ENCODE data around the gene ENDOU. TPM values are rescaled to one million over a fixed set of nuclear protein-coding genes. Genes with fewer than 3 reads are reported as not detected.

The ENDOU gene
- total RNA-seq, 2 experiments from 2014 or later, result not detected

DNA sequence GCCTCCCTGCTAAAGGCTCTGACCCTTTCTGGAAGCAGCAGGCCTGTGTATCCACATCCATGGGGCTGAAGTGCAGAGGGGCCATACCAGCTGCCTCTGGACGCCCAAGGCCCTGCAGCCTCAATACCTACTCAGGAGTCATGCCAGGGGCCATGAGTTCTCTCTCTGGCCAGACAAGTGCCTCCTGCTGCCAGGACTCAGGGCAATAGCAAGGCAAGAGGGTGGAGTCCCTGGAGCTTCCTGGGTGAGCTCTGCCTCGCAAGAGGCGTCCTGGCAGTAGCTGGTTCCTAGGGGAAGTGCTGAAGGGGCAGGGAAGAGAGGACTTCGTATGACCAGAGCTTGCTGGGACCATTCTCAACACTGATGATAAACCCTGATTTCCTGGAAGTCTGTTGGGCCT is 10.9 kb upstream of the ENDOU start:
- H3K4me1 Mint-ChIP-seq, result peaks cover 2% of the 10 kb centered on the region
- CTCF ChIA-PET, result interaction anchor here (1.0 to 3.2 kb wide), 4 partner anchors 8 to 102 kb away, joined by 3 to 15 read pairs (median 6); no protein-coding TSS in a partner anchor
- no peak overlapping the region for H3K27ac Mint-ChIP-seq
- H3K36me3 Mint-ChIP-seq, result no peaks in the 10 kb centered on the region
- H3K27me3 Mint-ChIP-seq, result no peaks in the 10 kb centered on the region
- no peaks in the 10 kb centered on the region for H3K9me3 Mint-ChIP-seq (ENCODE audit: low read depth)
- ATAC-seq (no peak), DNase-seq (no peak)
- no peak overlapping the region for H3K4me3 Mint-ChIP-seq

DNA sequence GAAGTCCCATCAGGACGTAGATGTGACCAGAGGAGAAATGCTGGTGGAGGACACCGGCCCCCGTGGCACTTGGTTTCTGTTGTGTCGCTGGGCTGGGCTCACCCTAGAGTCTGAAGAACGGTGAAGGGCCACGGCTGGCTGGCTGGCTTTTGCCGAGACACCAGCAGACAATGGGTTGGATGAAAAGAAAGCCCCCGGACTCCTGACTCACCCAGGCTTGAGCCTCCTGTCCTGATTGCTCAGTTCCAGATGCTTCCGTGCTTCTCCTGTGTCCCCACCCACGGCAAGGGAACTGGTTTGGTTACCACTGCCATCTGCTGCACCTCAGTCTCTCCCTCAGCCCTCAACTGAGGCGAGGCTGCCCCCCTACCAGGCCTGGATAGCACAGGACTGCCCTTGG is 10.4 kb upstream of the ENDOU start:
- H3K9me3 Mint-ChIP-seq (ENCODE audit: low read depth), result no peaks in the 10 kb centered on the region
- no peaks in the 10 kb centered on the region for H3K4me1 Mint-ChIP-seq
- no peak overlapping the region for H3K27ac Mint-ChIP-seq
- no peak for ATAC-seq
- no peaks in the 10 kb centered on the region for H3K27me3 Mint-ChIP-seq
- no peaks in the 10 kb centered on the region for H3K36me3 Mint-ChIP-seq
- CTCF ChIA-PET, result interaction anchor here (1.0 to 3.2 kb wide), 5 partner anchors 9 to 103 kb away, joined by 3 to 15 read pairs (median 5); no protein-coding TSS in a partner anchor
- DNase-seq, result no peak
- no peak overlapping the region for H3K4me3 Mint-ChIP-seq

DNA sequence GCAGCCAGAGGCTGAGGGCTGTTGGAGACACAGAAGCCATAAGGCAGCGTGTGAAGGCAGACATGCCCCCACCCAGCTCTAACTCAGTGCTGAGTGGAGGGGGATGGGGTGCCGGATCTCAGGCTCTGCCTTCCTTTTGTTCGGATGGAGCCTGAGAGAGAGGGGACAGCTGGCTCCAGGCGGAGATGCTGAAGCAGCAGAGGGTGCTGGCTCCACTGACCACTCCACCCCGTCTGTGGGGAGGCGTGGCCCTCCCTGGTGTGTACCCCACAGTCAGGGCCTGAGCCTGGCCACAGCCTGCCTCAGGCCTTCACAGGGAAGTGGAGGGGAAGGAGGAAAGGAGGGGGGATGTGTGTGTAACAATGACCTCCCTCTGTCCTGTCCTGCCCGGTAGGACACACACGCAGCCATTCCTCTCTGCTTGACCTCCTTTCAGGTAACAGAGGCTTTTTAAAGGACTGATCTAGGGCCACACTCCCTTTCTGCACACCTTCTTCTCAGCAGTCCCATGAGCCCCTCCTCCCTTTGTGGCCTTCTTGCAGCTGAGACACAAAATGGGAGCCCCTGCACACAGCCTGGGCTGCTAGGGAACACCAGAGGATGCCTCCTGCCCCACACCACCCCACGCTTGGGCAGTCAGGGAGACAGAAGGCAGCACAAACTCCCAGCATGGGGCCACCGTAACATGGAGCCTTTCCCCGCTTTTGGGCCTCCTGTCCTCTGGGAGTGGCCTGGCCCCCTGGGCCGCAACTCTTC is 9.6 kb upstream of the ENDOU start:
- DNase-seq, result no peak
- Mint-ChIP-seq H3K27ac (no peak overlapping the region), H3K36me3 (no peaks in the 10 kb centered on the region), H3K4me3 (no peak overlapping the region), H3K4me1 (no peaks in the 10 kb centered on the region), H3K9me3 (ENCODE audit: low read depth) (no peaks in the 10 kb centered on the region), H3K27me3 (no peaks in the 10 kb centered on the region)
- CTCF ChIA-PET, result interaction anchor here (1.0 to 5.9 kb wide), 4 partner anchors 9 to 33 kb away, joined by 3 to 39 read pairs (median 10); no protein-coding TSS in a partner anchor
- ATAC-seq, result no peak

DNA sequence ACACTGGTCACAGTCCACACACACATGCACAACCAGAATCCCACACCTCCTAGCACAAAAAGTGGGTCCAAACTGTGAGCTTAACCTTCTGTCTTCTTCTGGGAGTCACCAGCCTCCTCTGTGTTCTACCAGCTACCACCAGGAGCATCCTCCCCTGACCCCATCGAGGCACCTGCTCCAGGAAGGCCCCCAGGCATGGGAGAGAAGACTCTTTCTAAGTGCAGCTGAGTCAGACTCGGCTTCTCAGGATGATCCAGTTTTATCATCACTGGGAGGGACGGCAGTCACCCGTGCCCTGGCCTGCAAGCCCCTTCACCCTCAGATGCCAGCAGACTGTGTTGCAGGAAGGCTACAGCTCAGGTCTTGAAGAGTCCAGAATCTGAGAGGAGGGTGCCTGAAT is 7.9 kb upstream of the ENDOU start:
- Mint-ChIP-seq H3K9me3 (ENCODE audit: low read depth) (no peaks in the 10 kb centered on the region), H3K36me3 (no peaks in the 10 kb centered on the region), H3K4me1 (no peaks in the 10 kb centered on the region), H3K27me3 (no peaks in the 10 kb centered on the region), H3K27ac (no peak overlapping the region), H3K4me3 (no peak overlapping the region)
- ATAC-seq (no peak), DNase-seq (no peak)
- CTCF ChIA-PET, result interaction anchor here (0.7 to 22.1 kb wide), 8 partner anchors 9 to 230 kb away, joined by 3 to 341 read pairs (median 5); partner anchors contain the start of gene TMEM106C

DNA sequence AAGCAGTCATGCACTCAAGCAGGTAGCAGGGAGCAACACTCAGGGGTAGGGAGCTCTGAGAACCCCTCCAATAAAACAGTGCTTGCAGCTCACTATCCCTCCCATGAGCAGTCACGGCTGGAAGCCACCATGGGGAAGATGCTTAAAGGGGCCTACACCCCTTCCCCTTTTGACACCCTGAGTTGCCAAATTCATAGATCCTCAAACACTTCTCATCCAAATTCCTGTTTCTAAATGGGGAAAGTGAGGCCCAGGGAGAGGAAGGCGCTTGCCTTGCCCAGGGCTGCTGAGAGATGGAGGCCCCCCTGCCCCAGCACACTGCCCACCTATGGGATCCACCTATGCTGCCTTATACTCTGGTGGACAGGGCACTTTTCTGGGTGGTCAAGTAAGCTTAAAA is 7.2 kb upstream of the ENDOU start:
- H3K4me1 Mint-ChIP-seq, result no peaks in the 10 kb centered on the region
- DNase-seq, result no peak
- no peak overlapping the region for H3K4me3 Mint-ChIP-seq
- no peak overlapping the region for H3K27ac Mint-ChIP-seq
- H3K36me3 Mint-ChIP-seq, result no peaks in the 10 kb centered on the region
- no peaks in the 10 kb centered on the region for H3K9me3 Mint-ChIP-seq (ENCODE audit: low read depth)
- CTCF ChIA-PET, result interaction anchor here (0.7 to 22.1 kb wide), 9 partner anchors 10 to 230 kb away, joined by 3 to 341 read pairs (median 4); partner anchors contain the start of gene TMEM106C
- ATAC-seq, result no peak
- H3K27me3 Mint-ChIP-seq, result no peaks in the 10 kb centered on the region

DNA sequence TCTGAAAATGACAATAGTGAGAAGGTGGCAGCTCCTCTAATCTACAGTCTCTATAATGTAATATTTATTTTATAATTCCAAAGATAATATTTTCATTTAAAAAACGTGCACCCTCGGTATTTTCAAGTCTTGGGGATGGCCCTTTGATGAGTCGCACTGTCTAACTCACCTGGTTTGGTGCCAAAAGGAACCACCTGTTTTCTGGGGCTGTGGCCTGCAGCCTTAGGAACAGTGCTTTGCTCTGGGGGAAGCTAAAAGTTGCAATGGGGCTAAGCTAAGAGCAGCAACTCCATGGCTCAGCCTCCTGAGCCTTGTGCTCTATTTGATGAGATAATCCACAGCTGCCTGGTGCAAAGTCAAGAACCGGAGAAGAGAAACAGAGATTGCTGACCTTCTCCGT is 6.4 kb upstream of the ENDOU start:
- DNase-seq, result no peak
- no peaks in the 10 kb centered on the region for H3K36me3 Mint-ChIP-seq
- H3K9me3 Mint-ChIP-seq (ENCODE audit: low read depth), result no peaks in the 10 kb centered on the region
- CTCF ChIA-PET, result interaction anchor here (0.9 to 22.1 kb wide), 5 partner anchors 10 to 231 kb away, joined by 3 to 341 read pairs (median 4); partner anchors contain the start of gene TMEM106C
- no peak overlapping the region for H3K27ac Mint-ChIP-seq
- ATAC-seq, result no peak
- no peak overlapping the region for H3K4me3 Mint-ChIP-seq
- no peaks in the 10 kb centered on the region for H3K4me1 Mint-ChIP-seq
- no peaks in the 10 kb centered on the region for H3K27me3 Mint-ChIP-seq

DNA sequence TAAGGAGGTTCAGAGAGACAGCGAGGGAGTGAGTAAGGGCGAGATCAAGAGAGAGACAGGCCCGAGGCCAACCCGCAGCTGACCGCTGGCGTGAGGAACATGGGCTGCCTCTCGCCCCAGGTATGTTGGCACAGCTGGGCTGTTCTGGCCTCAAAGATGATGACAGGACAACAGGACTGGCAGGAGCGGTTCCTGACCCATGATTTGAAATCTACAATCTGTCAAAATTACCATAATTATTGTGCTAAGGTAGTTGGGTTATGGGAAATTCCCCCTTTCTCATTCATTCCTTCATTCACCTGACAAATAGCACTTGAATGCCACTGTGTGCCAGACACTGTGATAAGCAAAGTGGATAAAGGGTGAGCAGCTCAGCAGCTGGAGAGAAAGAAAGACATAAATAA is 5.1 kb upstream of the ENDOU start:
- Mint-ChIP-seq H3K4me3 (no peak overlapping the region), H3K36me3 (no peaks in the 10 kb centered on the region), H3K9me3 (ENCODE audit: low read depth) (no peaks in the 10 kb centered on the region), H3K27ac (no peak overlapping the region), H3K27me3 (no peaks in the 10 kb centered on the region), H3K4me1 (peaks cover 2% of the 10 kb centered on the region)
- DNase-seq (no peak), ATAC-seq (no peak)
- CTCF ChIA-PET, result interaction anchor here (1.6 to 22.1 kb wide), 3 partner anchors 12 to 108 kb away, joined by 5 to 341 read pairs (median 39); no protein-coding TSS in a partner anchor

DNA sequence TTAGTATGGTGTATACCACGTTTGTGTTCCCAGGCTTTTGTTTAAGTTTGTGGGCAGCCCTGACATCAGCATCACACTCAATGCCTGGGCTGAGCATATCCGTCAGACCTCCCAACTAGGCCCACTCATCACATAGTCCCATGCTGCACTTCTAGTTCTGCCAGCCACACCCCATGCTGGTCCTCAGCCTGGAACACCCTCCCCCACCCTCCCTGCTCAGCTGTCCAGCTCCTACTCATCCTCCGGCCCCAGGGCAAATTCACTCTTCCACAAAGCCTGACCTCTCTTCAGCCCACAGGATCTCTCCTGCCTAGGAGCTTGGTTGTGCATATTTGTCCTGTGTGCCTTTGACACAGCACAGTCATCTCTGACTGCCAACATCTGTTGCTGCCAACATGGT is 3.9 kb upstream of the ENDOU start:
- no peak overlapping the region for H3K27ac Mint-ChIP-seq
- no peaks in the 10 kb centered on the region for H3K27me3 Mint-ChIP-seq
- no peak overlapping the region for H3K4me3 Mint-ChIP-seq
- H3K36me3 Mint-ChIP-seq, result no peaks in the 10 kb centered on the region
- DNase-seq (no peak), ATAC-seq (no peak)
- H3K9me3 Mint-ChIP-seq (ENCODE audit: low read depth), result no peaks in the 10 kb centered on the region
- peaks cover 2% of the 10 kb centered on the region for H3K4me1 Mint-ChIP-seq
- CTCF ChIA-PET, result interaction anchor here (0.7 to 22.1 kb wide), 3 partner anchors 13 to 29 kb away, joined by 3 to 341 read pairs (median 39); no protein-coding TSS in a partner anchor

DNA sequence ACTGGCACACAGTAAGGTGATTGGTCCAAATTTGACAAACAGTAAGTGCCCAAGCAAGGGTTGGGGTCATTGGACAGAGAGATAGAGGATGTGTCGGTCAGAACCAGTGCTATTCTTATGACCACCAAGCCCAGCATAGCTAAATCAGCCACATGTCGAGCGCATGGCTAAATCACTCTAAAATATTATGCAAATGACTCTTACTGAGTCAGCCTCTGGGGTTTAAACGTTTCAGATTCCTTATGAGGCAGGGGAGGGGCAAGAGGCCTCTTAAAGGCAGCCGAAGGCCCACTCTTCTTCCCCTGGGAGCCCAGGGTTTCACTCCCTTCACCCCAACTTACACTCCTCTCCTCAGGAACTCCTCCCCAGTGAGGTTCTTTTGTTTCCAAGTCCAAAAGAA is 603 bp upstream of the ENDOU start:
- DNase-seq (no peak), ATAC-seq (no peak)
- Mint-ChIP-seq H3K27me3 (no peaks in the 10 kb centered on the region), H3K27ac (no peak overlapping the region), H3K9me3 (ENCODE audit: low read depth) (no peaks in the 10 kb centered on the region), H3K4me3 (no peak overlapping the region), H3K36me3 (peaks cover 13% of the 10 kb centered on the region), H3K4me1 (peaks cover 34% of the 10 kb centered on the region)
- CTCF ChIA-PET, result interaction anchor here (1.0 to 24.5 kb wide), 5 partner anchors 9 to 112 kb away, joined by 3 to 443 read pairs (median 16); partner anchors contain the start of gene SLC48A1

DNA sequence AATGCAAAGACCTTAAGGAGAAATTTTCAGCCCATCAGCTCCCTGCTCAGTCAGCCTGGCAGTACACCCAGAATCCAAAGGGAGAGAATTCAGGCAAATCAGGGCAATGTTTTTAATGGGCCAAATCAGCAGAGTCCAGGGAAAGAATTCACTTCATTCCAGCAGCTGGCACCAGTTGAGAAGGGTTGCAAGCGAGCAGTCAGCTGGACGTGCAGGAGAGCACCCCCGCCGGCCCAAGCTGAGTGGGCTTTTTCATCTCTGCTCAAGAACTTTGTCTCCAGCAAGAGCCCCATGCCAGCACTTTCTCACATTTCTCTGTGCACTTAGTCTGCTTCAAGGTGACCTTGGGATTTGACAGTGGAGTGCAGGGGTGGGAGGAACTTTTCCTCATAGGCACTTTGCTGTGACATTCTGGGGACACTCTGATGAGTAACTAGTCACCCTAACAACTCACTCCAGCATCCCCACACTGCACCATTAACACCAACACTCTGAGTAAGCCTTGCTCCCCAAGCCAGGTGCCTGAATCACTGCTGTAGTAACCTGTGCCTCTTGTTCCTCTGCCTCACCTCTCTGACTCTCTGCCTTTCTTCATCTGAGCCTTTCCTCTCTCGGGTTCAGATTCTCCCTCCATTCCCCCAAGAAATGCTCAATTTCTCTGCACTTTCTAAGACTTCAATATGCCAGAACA is 2.2 kb downstream of the ENDOU start:
- Mint-ChIP-seq H3K4me3 (no peak overlapping the region), H3K4me1 (peaks cover 47% of the 10 kb centered on the region), H3K9me3 (ENCODE audit: low read depth) (no peaks in the 10 kb centered on the region), H3K36me3 (peaks cover 17% of the 10 kb centered on the region), H3K27ac (peak overlapping the region; percentile 95), H3K27me3 (no peaks in the 10 kb centered on the region)
- no peak for DNase-seq
- no peak for ATAC-seq
- CTCF ChIA-PET, result interaction anchor here (1.0 to 24.5 kb wide), 6 partner anchors 8 to 115 kb away, joined by 4 to 443 read pairs (median 15); partner anchors contain the start of gene SLC48A1

DNA sequence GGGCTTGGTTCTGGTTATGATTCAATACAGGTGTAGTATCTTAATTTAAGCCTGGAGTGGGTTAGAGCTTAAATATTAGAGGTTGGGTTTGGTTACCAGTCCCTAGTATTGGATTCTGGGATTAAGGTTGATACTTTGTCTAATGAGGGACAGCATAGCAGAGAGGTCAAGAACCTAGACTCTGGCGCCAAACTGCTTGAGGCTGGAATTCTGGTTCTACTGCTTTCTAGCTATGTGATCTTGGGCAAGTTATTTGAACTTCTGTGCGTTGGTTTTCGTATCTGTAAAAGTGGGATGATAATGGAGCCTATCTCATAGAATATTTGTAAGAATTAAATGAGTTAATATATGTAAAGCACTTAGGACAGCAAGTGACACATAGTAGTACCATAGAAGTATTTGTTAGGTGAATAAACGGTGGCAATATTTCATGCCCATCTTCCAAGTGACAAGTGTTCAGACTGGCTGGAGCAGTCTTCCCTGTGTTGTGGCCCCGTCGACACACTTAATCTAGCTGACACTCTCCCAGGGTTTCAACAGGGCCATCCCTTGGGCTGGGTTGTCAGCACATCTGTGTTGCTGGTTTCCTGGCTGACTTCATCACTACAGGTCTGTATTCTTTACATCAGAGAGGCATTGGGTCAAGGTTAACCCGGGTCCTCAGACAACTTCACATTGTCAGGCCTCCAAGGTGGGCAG is 3.0 kb downstream of the ENDOU start:
- peaks cover 17% of the 10 kb centered on the region for H3K36me3 Mint-ChIP-seq
- ATAC-seq (no peak), DNase-seq (no peak)
- CTCF ChIA-PET, result interaction anchor here (0.6 to 24.5 kb wide), 9 partner anchors 11 to 116 kb away, joined by 4 to 443 read pairs (median 5); partner anchors contain the start of genes RAPGEF3 and SLC48A1
- H3K27me3 Mint-ChIP-seq, result no peaks in the 10 kb centered on the region
- peak overlapping the region; percentile 26 for H3K4me3 Mint-ChIP-seq
- peaks cover 55% of the 10 kb centered on the region for H3K4me1 Mint-ChIP-seq
- H3K9me3 Mint-ChIP-seq (ENCODE audit: low read depth), result no peaks in the 10 kb centered on the region
- peak overlapping the region; percentile 95 for H3K27ac Mint-ChIP-seq

DNA sequence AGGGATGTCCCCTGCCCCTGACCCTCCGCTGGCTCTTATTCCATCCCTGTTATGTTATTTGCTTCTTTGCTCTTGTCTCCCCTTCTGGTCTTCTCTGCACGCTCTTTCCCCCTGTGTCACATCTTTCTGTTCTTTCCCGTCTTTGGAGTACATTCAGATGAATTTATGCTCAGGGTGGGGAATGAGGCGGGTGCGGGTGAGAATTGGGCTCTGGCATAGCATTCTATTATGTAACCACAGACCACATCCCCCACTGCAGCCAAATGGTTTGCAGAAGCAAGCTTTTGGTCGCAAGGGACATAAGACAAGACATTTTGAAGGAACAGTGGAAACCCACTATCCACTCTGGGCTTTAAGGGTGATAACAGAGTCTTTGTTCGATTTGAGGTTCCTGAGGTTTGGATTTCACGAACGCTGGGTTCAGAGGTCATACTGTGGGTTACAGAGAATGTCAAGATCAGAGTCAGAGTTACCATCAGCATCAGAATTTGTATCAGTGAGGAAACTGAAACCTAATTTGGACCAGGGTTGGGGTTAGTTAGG is 3.8 kb downstream of the ENDOU start:
- Mint-ChIP-seq H3K36me3 (peaks cover 17% of the 10 kb centered on the region), H3K4me3 (peak overlapping the region; percentile 26), H3K27ac (peak overlapping the region; percentile 95), H3K4me1 (peaks cover 55% of the 10 kb centered on the region), H3K27me3 (no peaks in the 10 kb centered on the region), H3K9me3 (ENCODE audit: low read depth) (no peaks in the 10 kb centered on the region)
- DNase-seq (peak; percentile 80), ATAC-seq (peak; percentile 70)
- CTCF ChIA-PET, result interaction anchor here (0.6 to 24.5 kb wide), 8 partner anchors 10 to 117 kb away, joined by 4 to 443 read pairs (median 6); partner anchors contain the start of genes RAPGEF3 and SLC48A1

All from activated CD8-positive, alpha-beta memory T cell treated with anti-CD3 and anti-CD28 coated beads, Interleukin-2, amount 10 ng/mL, durations not matched to agents 7 days and 5 days (primary cell).